Right lobe of liver (tissue), 4 donors: Measurements from ENCODE around the gene CDIPT.

Source experiments
- POLR2A ChIP-seq: fragments of 450-650 bp; IDR thresholded peaks from one replicate; pipeline ENCODE4 v1.6.1; 2017; ENCODE audit warnings: antibody characterized with exemption, mild to moderate bottlenecking
- TF ChIP-seq, protein P1 (sequence below), 4 donors: fragments of 200-600 bp in 3 of 4; fragments of 450-650 bp in 1 of 4; IDR thresholded peaks; one replicate each; pipeline versions ENCODE4 v1.5.1 to v1.8.0; 2016 to 2022; ENCODE audit warnings: antibody characterized with exemption in 4 of 4, mild to moderate bottlenecking in 2 of 4
- donor health status: DM: no; HTN: no; CAD: no.
- donor health status: DM: no; HTN: no; CAD: no.
- donor health status: DM: no; HTN: yes; CAD: no.

DNA sequence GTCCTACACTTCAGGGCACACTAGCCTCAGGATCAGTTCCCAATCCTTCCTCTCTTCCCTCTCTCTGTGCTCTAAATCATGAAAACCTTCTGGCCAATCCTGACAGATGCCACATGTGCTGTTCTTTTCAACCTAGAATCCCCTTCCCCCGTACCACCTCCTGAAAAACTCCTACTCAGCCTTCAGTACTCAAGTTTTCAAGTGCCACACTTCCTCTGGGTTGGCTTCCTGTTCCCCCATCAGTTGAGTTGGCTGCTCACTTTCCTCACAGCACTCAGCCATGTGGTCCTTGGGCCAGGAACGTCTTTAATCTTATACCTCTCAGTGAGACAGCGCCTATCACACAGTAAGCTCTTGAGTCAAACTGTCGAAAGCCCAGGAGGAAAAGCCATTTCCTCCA lies 40.6 kb upstream of the CDIPT start:
- TF ChIP-seq POLR2A: no peak
- TF ChIP-seq, protein P1, sequence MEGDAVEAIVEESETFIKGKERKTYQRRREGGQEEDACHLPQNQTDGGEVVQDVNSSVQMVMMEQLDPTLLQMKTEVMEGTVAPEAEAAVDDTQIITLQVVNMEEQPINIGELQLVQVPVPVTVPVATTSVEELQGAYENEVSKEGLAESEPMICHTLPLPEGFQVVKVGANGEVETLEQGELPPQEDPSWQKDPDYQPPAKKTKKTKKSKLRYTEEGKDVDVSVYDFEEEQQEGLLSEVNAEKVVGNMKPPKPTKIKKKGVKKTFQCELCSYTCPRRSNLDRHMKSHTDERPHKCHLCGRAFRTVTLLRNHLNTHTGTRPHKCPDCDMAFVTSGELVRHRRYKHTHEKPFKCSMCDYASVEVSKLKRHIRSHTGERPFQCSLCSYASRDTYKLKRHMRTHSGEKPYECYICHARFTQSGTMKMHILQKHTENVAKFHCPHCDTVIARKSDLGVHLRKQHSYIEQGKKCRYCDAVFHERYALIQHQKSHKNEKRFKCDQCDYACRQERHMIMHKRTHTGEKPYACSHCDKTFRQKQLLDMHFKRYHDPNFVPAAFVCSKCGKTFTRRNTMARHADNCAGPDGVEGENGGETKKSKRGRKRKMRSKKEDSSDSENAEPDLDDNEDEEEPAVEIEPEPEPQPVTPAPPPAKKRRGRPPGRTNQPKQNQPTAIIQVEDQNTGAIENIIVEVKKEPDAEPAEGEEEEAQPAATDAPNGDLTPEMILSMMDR (IDR thresholded peaks at IDR 0.05): no peak
